ENCODE data around the gene RERE. TPM values are rescaled to one million over a fixed set of nuclear protein-coding genes. Genes with fewer than 3 reads are reported as not detected.

Gene RERE
- total RNA-seq, 1 donor from 2014 or later: 76.8 TPM

- H3K27me3 Mint-ChIP-seq (ENCODE audit: unreplicated experiment): no peaks in the 10 kb centered on the region
These were observed 322.8 kb downstream of the RERE start for GRCh38 chr1:8494681-8495080.

GRCh38 chr1:8493916-8494540 lies 323.4 kb downstream of the RERE start:
- H3K4me1 Mint-ChIP-seq (ENCODE audit: unreplicated experiment): peaks cover 9% of the 10 kb centered on the region
- H3K4me3 Mint-ChIP-seq (ENCODE audit: unreplicated experiment): no peak overlapping the region
- TF ChIP-seq, protein P1, sequence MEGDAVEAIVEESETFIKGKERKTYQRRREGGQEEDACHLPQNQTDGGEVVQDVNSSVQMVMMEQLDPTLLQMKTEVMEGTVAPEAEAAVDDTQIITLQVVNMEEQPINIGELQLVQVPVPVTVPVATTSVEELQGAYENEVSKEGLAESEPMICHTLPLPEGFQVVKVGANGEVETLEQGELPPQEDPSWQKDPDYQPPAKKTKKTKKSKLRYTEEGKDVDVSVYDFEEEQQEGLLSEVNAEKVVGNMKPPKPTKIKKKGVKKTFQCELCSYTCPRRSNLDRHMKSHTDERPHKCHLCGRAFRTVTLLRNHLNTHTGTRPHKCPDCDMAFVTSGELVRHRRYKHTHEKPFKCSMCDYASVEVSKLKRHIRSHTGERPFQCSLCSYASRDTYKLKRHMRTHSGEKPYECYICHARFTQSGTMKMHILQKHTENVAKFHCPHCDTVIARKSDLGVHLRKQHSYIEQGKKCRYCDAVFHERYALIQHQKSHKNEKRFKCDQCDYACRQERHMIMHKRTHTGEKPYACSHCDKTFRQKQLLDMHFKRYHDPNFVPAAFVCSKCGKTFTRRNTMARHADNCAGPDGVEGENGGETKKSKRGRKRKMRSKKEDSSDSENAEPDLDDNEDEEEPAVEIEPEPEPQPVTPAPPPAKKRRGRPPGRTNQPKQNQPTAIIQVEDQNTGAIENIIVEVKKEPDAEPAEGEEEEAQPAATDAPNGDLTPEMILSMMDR (IDR thresholded peaks at IDR 0.05): no peak
- no peaks in the 10 kb centered on the region for H3K9me3 Mint-ChIP-seq (ENCODE audit: unreplicated experiment)
- no peaks in the 10 kb centered on the region for H3K27me3 Mint-ChIP-seq (ENCODE audit: unreplicated experiment)
- H3K36me3 Mint-ChIP-seq (ENCODE audit: unreplicated experiment): peaks cover 32% of the 10 kb centered on the region
- no peak overlapping the region for H3K27ac Mint-ChIP-seq (ENCODE audit: unreplicated experiment)
- DNase-seq (ENCODE audit: extremely low spot score, unreplicated experiment): no peak

More at GRCh38 chr1:8494681-8495080, 322.8 kb downstream of the RERE start:
- Mint-ChIP-seq H3K27ac (ENCODE audit: unreplicated experiment) (no peak overlapping the region), H3K4me3 (ENCODE audit: unreplicated experiment) (no peak overlapping the region), H3K9me3 (ENCODE audit: unreplicated experiment) (no peaks in the 10 kb centered on the region), H3K36me3 (ENCODE audit: unreplicated experiment) (peaks cover 34% of the 10 kb centered on the region), H3K4me1 (ENCODE audit: unreplicated experiment) (peaks cover 9% of the 10 kb centered on the region)
- TF ChIP-seq, protein P1 (IDR thresholded peaks at IDR 0.05): no peak
- no peak for DNase-seq (ENCODE audit: extremely low spot score, unreplicated experiment)

GRCh38 chr1:8487249-8487648 lies 330.2 kb downstream of the RERE start:
- Mint-ChIP-seq H3K27me3 (ENCODE audit: unreplicated experiment) (no peaks in the 10 kb centered on the region), H3K27ac (ENCODE audit: unreplicated experiment) (no peak overlapping the region), H3K9me3 (ENCODE audit: unreplicated experiment) (no peaks in the 10 kb centered on the region), H3K4me1 (ENCODE audit: unreplicated experiment) (peaks cover 11% of the 10 kb centered on the region), H3K36me3 (ENCODE audit: unreplicated experiment) (peaks cover 5% of the 10 kb centered on the region), H3K4me3 (ENCODE audit: unreplicated experiment) (no peak overlapping the region)
- DNase-seq (ENCODE audit: extremely low spot score, unreplicated experiment): no peak
- TF ChIP-seq, protein P1 (IDR thresholded peaks at IDR 0.05): no peak

- peaks cover 5% of the 10 kb centered on the region for H3K36me3 Mint-ChIP-seq (ENCODE audit: unreplicated experiment)
- no peaks in the 10 kb centered on the region for H3K27me3 Mint-ChIP-seq (ENCODE audit: unreplicated experiment)
- H3K4me3 Mint-ChIP-seq (ENCODE audit: unreplicated experiment): no peak overlapping the region
- no peak for DNase-seq (ENCODE audit: extremely low spot score, unreplicated experiment)
- no peak overlapping the region for H3K27ac Mint-ChIP-seq (ENCODE audit: unreplicated experiment)
- TF ChIP-seq, protein P1 (IDR thresholded peaks at IDR 0.05): no peak
- peaks cover 14% of the 10 kb centered on the region for H3K4me1 Mint-ChIP-seq (ENCODE audit: unreplicated experiment)
- H3K9me3 Mint-ChIP-seq (ENCODE audit: unreplicated experiment): no peaks in the 10 kb centered on the region
These were observed 331.4 kb downstream of the RERE start for GRCh38 chr1:8486047-8486446.

DNA sequence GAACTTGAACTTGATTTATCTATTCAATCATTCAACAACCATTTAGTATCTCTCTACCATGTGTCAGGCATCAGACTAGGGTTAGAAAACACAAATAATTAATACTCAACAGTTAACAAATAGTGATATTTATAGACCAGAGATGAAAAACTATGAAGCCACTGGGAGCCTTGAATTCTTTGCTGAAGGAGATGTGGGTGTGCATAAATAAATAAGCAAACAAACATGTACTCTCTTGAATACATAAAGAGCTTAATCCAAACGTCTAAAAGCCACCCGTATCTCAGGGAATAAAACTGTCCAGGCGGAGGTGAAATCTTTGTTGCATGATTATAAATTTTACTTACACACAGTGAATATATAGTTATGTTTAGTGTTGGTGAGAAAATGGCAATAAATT lies 333.9 kb downstream of the RERE start:
- no peak for DNase-seq (ENCODE audit: extremely low spot score, unreplicated experiment)
- Mint-ChIP-seq H3K9me3 (ENCODE audit: unreplicated experiment) (no peaks in the 10 kb centered on the region), H3K4me1 (ENCODE audit: unreplicated experiment) (peaks cover 17% of the 10 kb centered on the region), H3K27me3 (ENCODE audit: unreplicated experiment) (no peaks in the 10 kb centered on the region), H3K36me3 (ENCODE audit: unreplicated experiment) (peaks cover 1% of the 10 kb centered on the region), H3K4me3 (ENCODE audit: unreplicated experiment) (no peak overlapping the region), H3K27ac (ENCODE audit: unreplicated experiment) (no peak overlapping the region)
- TF ChIP-seq, protein P1 (IDR thresholded peaks at IDR 0.05): no peak
